ENCODE measurements around the gene TUBA4A.

Gene TUBA4A

GRCh38 chr2:219252570-219252899 lies 1.2 kb downstream of the TUBA4A start:
- TF ChIP-seq CTCF (IDR thresholded peaks at IDR 0.05): no peak

GRCh38 chr2:219252084-219252483 lies 1.6 kb downstream of the TUBA4A start:
- TF ChIP-seq CTCF (IDR thresholded peaks at IDR 0.05): no peak

GRCh38 chr2:219251656-219252055 lies 2.1 kb downstream of the TUBA4A start:
- no peak for TF ChIP-seq CTCF (IDR thresholded peaks at IDR 0.05)

- TF ChIP-seq CTCF (IDR thresholded peaks at IDR 0.05): no peak
Measured at GRCh38 chr2:219250049-219250781, 3.5 kb downstream of the TUBA4A start.

- no peak for TF ChIP-seq CTCF (IDR thresholded peaks at IDR 0.05)
Measured at GRCh38 chr2:219249203-219249980, 4.3 kb downstream of the TUBA4A start.

GRCh38 chr2:219248845-219249202 lies 4.9 kb downstream of the TUBA4A start:
- no peak for TF ChIP-seq CTCF (IDR thresholded peaks at IDR 0.05)

- TF ChIP-seq CTCF (IDR thresholded peaks at IDR 0.05): no peak
Measured at GRCh38 chr2:219247678-219248642, 5.8 kb downstream of the TUBA4A start.
